AG04449 (cell line): Measurements from ENCODE around the gene BCAS1.

Experiments used
- CTCF ChIA-PET: fragments of 350-600 bp; formaldehyde crosslinking; extraction: SDS; loops from one replicate; lab custom pipeline; 2021; ENCODE audit warnings: antibody characterized with exemption; lab: Yijun Ruan, JAX
- POLR2A ChIA-PET: fragments of 400-600, 350-600 bp; formaldehyde crosslinking; extraction: SDS; loops from one replicate; lab custom pipeline; 2020; ENCODE audit warnings: antibody characterized with exemption, inconsistent platforms; lab: Yijun Ruan, JAX
- DNase-seq: peaks from one replicate; pipeline ENCODE4 v3.0.0-alpha.2; 2010; ENCODE audit warnings: low read depth, low spot score
- H3K4me3 ChIP-seq: 2 replicates; pipeline ENCODE4 v1.5.1; 2011; ENCODE audit warnings: low read depth, mild to moderate bottlenecking, control low read depth, low read length
- CTCF ChIP-seq: IDR thresholded peaks from one replicate; pipeline ENCODE4 v1.5.1; 2011; ENCODE audit warnings: mild to moderate bottlenecking, moderate library complexity, low read length, control low read depth, inconsistent platforms; ENCODE audit not compliant: insufficient read depth; ENCODE audit errors: missing control alignments

The BCAS1 gene

GRCh38 chr20:53911301-53911700 lies 159.1 kb downstream of the BCAS1 start:
- POLR2A ChIA-PET: no interaction called here
- no peak overlapping the region for H3K4me3 ChIP-seq
- CTCF ChIA-PET: interaction anchor here (1.0 to 1.4 kb wide), 2 partner anchors 28 to 333 kb away, joined by 3 to 8 read pairs; no protein-coding TSS in a partner anchor
- DNase-seq: no peak
- TF ChIP-seq CTCF: no peak

- ChIA-PET POLR2A (no interaction called here), CTCF (no interaction called here)
- no peak for DNase-seq
- no peak overlapping the region for H3K4me3 ChIP-seq
- no peak for TF ChIP-seq CTCF
These were observed 159.9 kb downstream of the BCAS1 start for GRCh38 chr20:53910351-53911002.

GRCh38 chr20:53907968-53908751 lies 162.2 kb downstream of the BCAS1 start:
- no peak for DNase-seq
- H3K4me3 ChIP-seq: no peak overlapping the region
- ChIA-PET POLR2A (interaction anchor here (0.7 to 1.4 kb wide), 2 partner anchors 13 to 16 kb away, joined by 3 to 4 read pairs; no protein-coding TSS in a partner anchor), CTCF (interaction anchor here (1.1 to 3.7 kb wide), 5 partner anchors 8 to 329 kb away, joined by 3 to 19 read pairs (median 6); no protein-coding TSS in a partner anchor)
- TF ChIP-seq CTCF: no peak

- CTCF ChIA-PET: interaction anchor here (1.2 to 3.7 kb wide), 4 partner anchors 9 to 326 kb away, joined by 4 to 19 read pairs (median 6); no protein-coding TSS in a partner anchor
- POLR2A ChIA-PET: interaction anchor here (1.8 kb wide), 1 partner anchor 312 kb away, joined by 9 read pairs; the partner anchor contains the start of gene ZNF217
- TF ChIP-seq CTCF: no peak
- no peak overlapping the region for H3K4me3 ChIP-seq
- DNase-seq: no peak
These were observed 164.6 kb downstream of the BCAS1 start for GRCh38 chr20:53905820-53906191.

- POLR2A ChIA-PET: interaction anchor here (1.8 kb wide), 1 partner anchor 311 kb away, joined by 9 read pairs; the partner anchor contains the start of gene ZNF217
- no peak overlapping the region for H3K4me3 ChIP-seq
- CTCF ChIA-PET: interaction anchor here (1.2 to 3.7 kb wide), 3 partner anchors 9 to 169 kb away, joined by 4 to 19 read pairs (median 5); no protein-coding TSS in a partner anchor
- DNase-seq: no peak
- TF ChIP-seq CTCF: no peak
These were observed 165.2 kb downstream of the BCAS1 start for GRCh38 chr20:53905019-53905819.
